ENCODE results near the gene MED12L. TPM values are rescaled to one million over a fixed set of nuclear protein-coding genes. Genes with fewer than 3 reads are reported as not detected.

Gene MED12L
- polyA plus RNA-seq, 1 donor from 2014 or later: 28.5 TPM

- Histone ChIP-seq H3K9me2 (ENCODE audit: insufficient read depth, low read length) (no peaks in the 10 kb centered on the region), H2AFZ (ENCODE audit: low read depth, low read length) (no peak overlapping the region), H3K9ac (ENCODE audit: low read length) (no peak overlapping the region), H3K4me3 (ENCODE audit: low read length) (no peak overlapping the region), H3K27ac (ENCODE audit: low read length) (no peak overlapping the region), H3F3A (ENCODE audit: insufficient read depth, low read length, poor library complexity, severe bottlenecking) (no peaks in the 10 kb centered on the region), H3K27me3 (ENCODE audit: insufficient read depth, low read depth, low read length) (no peaks in the 10 kb centered on the region), H3K9me3 (ENCODE audit: low read length) (no peaks in the 10 kb centered on the region), H3K4me2 (ENCODE audit: low read length) (no peak overlapping the region), H3K79me2 (replicated peaks; ENCODE audit: insufficient read depth, low read length) (no peaks in the 10 kb centered on the region), H3K36me3 (ENCODE audit: insufficient read depth, low read length) (no peaks in the 10 kb centered on the region), H4K20me1 (ENCODE audit: insufficient read depth) (no peaks in the 10 kb centered on the region)
- TF ChIP-seq SMC3 (conservative IDR thresholded peaks at IDR 0.05; ENCODE audit: poor library complexity): no peak
- TF ChIP-seq CTCF (IDR thresholded peaks at IDR 0.05; ENCODE audit: poor library complexity, severe bottlenecking): no peak
- no peak for TF ChIP-seq MXI1 (conservative IDR thresholded peaks at IDR 0.05; ENCODE audit: poor library complexity, severe bottlenecking)
- no peak for TF ChIP-seq EZH2 (IDR thresholded peaks at IDR 0.05; ENCODE audit: borderline replicate concordance, insufficient read depth, low read length, poor library complexity, severe bottlenecking)
- no peak for TF ChIP-seq REST (IDR thresholded peaks at IDR 0.05; ENCODE audit: borderline replicate concordance)
- no peak for TF ChIP-seq TAF1 (IDR thresholded peaks at IDR 0.05; ENCODE audit: low read depth)
- TF ChIP-seq RAD21 (conservative IDR thresholded peaks at IDR 0.05): no peak
- no peak for TF ChIP-seq EP300 (conservative IDR thresholded peaks at IDR 0.05; ENCODE audit: poor library complexity, severe bottlenecking)
- TF ChIP-seq POLR2AphosphoS5 (IDR thresholded peaks at IDR 0.05): no peak
Observed at GRCh38 chr3:151366993-151367392, 281.5 kb downstream of the MED12L start.

GRCh38 chr3:151367448-151367847 is 282.0 kb downstream of the MED12L start:
- H3K9me3 ChIP-seq (ENCODE audit: low read length): no peaks in the 10 kb centered on the region
- no peaks in the 10 kb centered on the region for H3K27me3 ChIP-seq (ENCODE audit: insufficient read depth, low read depth, low read length)
- TF ChIP-seq EP300 (conservative IDR thresholded peaks at IDR 0.05; ENCODE audit: poor library complexity, severe bottlenecking) (no peak), REST (IDR thresholded peaks at IDR 0.05; ENCODE audit: borderline replicate concordance) (no peak), POLR2AphosphoS5 (IDR thresholded peaks at IDR 0.05) (no peak), TAF1 (IDR thresholded peaks at IDR 0.05; ENCODE audit: low read depth) (no peak), CTCF (IDR thresholded peaks at IDR 0.05; ENCODE audit: poor library complexity, severe bottlenecking) (no peak), MXI1 (conservative IDR thresholded peaks at IDR 0.05; ENCODE audit: poor library complexity, severe bottlenecking) (no peak), EZH2 (IDR thresholded peaks at IDR 0.05; ENCODE audit: borderline replicate concordance, insufficient read depth, low read length, poor library complexity, severe bottlenecking) (no peak), RAD21 (conservative IDR thresholded peaks at IDR 0.05) (no peak)
- no peaks in the 10 kb centered on the region for H3F3A ChIP-seq (ENCODE audit: insufficient read depth, low read length, poor library complexity, severe bottlenecking)
- H3K4me2 ChIP-seq (ENCODE audit: low read length): no peak overlapping the region
- no peaks in the 10 kb centered on the region for H3K9me2 ChIP-seq (ENCODE audit: insufficient read depth, low read length)
- no peak overlapping the region for H2AFZ ChIP-seq (ENCODE audit: low read depth, low read length)
- H3K9ac ChIP-seq (ENCODE audit: low read length): no peak overlapping the region
- H3K36me3 ChIP-seq (ENCODE audit: insufficient read depth, low read length): no peaks in the 10 kb centered on the region
- H3K79me2 ChIP-seq (replicated peaks; ENCODE audit: insufficient read depth, low read length): no peaks in the 10 kb centered on the region
- H3K27ac ChIP-seq (ENCODE audit: low read length): no peak overlapping the region
- no peaks in the 10 kb centered on the region for H4K20me1 ChIP-seq (ENCODE audit: insufficient read depth)
- no peak overlapping the region for H3K4me3 ChIP-seq (ENCODE audit: low read length)
